WTC11 (cell line): ENCODE results near the gene FKBP10. TPM values are rescaled to one million over a fixed set of nuclear protein-coding genes. Genes with fewer than 3 reads are reported as not detected.

Source experiments
- ATAC-seq: fragments of 200-7000 bp; cut with Tn5 transposase; 2 replicates; pipeline ENCODE4 v1.10.0; 2021; ENCODE audit warnings: mild to moderate bottlenecking, moderate library complexity
- CTCF ChIA-PET: fragments of 300-600 bp; sonication (Branson Sonifier 250); formaldehyde crosslinking; loops from one replicate; lab custom pipeline; 2021; ENCODE audit warnings: antibody characterized with exemption; lab: Charles Lee
- POLR2A ChIA-PET: fragments of 350-600 bp; sonication (Branson Sonifier 250); formaldehyde crosslinking; loops from one replicate; lab custom pipeline; 2021; ENCODE audit warnings: antibody characterized with exemption; lab: Charles Lee
- DNase-seq: peaks from one replicate; pipeline ENCODE4 v3.0.0; 2021; ENCODE audit warnings: low spot score
- H3K27ac Mint-ChIP-seq: 2 replicates; pipeline ENCODE4 v1.8.0; 2021; ENCODE audit warnings: mixed read lengths
- H3K27me3 Mint-ChIP-seq: 2 replicates; pipeline ENCODE4 v1.8.0; 2021; ENCODE audit warnings: low read depth, mild to moderate bottlenecking, moderate library complexity, mixed read lengths
- H3K36me3 Mint-ChIP-seq: 2 replicates; pipeline ENCODE4 v1.8.0; 2021; ENCODE audit warnings: mixed read lengths
- H3K4me1 Mint-ChIP-seq: 2 replicates; pipeline ENCODE4 v1.8.0; 2022; ENCODE audit warnings: mixed read lengths
- H3K4me3 Mint-ChIP-seq: 2 replicates; pipeline ENCODE4 v1.8.0; 2021; ENCODE audit warnings: mild to moderate bottlenecking, moderate library complexity, mixed read lengths
- H3K9me3 Mint-ChIP-seq: 2 replicates; pipeline ENCODE4 v1.8.0; 2021; ENCODE audit warnings: mixed read lengths
- ATF2 ChIP-seq: sonication (generic); formaldehyde crosslinking; IDR thresholded peaks from 2 replicates; pipeline ENCODE4 v1.8.1; 2022; ENCODE audit warnings: low read depth, missing genetic modification reagents, borderline replicate concordance
- ATF6 ChIP-seq: sonication (generic); formaldehyde crosslinking; IDR thresholded peaks from 2 replicates; pipeline ENCODE4 v1.8.1; 2023; ENCODE audit warnings: mild to moderate bottlenecking, missing genetic modification reagents
- CREB1 ChIP-seq: sonication (generic); formaldehyde crosslinking; IDR thresholded peaks from 2 replicates; pipeline ENCODE4 v1.8.0; 2023; ENCODE audit warnings: mild to moderate bottlenecking, missing genetic modification reagents
- CTCF ChIP-seq: fragments of 200-600 bp; IDR thresholded peaks from 2 replicates; pipeline ENCODE4 v1.8.0; 2022; ENCODE audit warnings: antibody characterized with exemption
- ELF4 ChIP-seq: sonication (generic); formaldehyde crosslinking; IDR thresholded peaks from 2 replicates; pipeline ENCODE4 v1.8.1; 2022; ENCODE audit warnings: low read depth, mild to moderate bottlenecking, moderate library complexity, missing genetic modification reagents
- ETV6 ChIP-seq: sonication (generic); formaldehyde crosslinking; IDR thresholded peaks from 2 replicates; pipeline ENCODE4 v1.8.1; 2022; ENCODE audit warnings: mild to moderate bottlenecking, missing genetic modification reagents
- HMGXB4 ChIP-seq: sonication (generic); formaldehyde crosslinking; IDR thresholded peaks from 2 replicates; pipeline ENCODE4 v1.8.1; 2023; ENCODE audit warnings: mild to moderate bottlenecking, moderate library complexity, missing genetic modification reagents
- MAX ChIP-seq: sonication (generic); formaldehyde crosslinking; IDR thresholded peaks from 2 replicates; pipeline ENCODE4 v1.8.0; 2022; ENCODE audit warnings: mild to moderate bottlenecking, missing genetic modification reagents
- PRDM15 ChIP-seq: sonication (generic); formaldehyde crosslinking; IDR thresholded peaks from 2 replicates; pipeline ENCODE4 v1.8.0; 2022; ENCODE audit warnings: missing genetic modification reagents
- SMAD3 ChIP-seq: sonication (generic); formaldehyde crosslinking; IDR thresholded peaks from 2 replicates; pipeline ENCODE4 v1.8.0; 2022; ENCODE audit warnings: missing genetic modification reagents, mild to moderate bottlenecking, borderline replicate concordance
- SOX15 ChIP-seq: fragments of 250-450 bp; sonication (Bioruptor Pico); IDR thresholded peaks from 2 replicates; pipeline ENCODE4 v1.9.0; 2021; ENCODE audit warnings: mild to moderate bottlenecking
- USF1 ChIP-seq: sonication (generic); formaldehyde crosslinking; IDR thresholded peaks from 2 replicates; pipeline ENCODE4 v1.8.0; 2022; ENCODE audit warnings: mild to moderate bottlenecking, missing genetic modification reagents
- ZNF671 ChIP-seq: fragments of 250-450 bp; sonication (Bioruptor Pico); IDR thresholded peaks from 2 replicates; pipeline ENCODE4 v1.8.0; 2021; ENCODE audit warnings: mild to moderate bottlenecking
- ZSCAN18 ChIP-seq: fragments of 250-450 bp; sonication (Bioruptor Pico); IDR thresholded peaks from 2 replicates; pipeline ENCODE4 v2.1.2; 2022; ENCODE audit warnings: mild to moderate bottlenecking, moderate library complexity
- total RNA-seq: library from RNA; stranded (reverse); gene quantifications from 3 replicates; pipeline ENCODE4 v1.2.3, GENCODE V29; 2021

FKBP10 gene
- total RNA-seq, 1 experiment from 2014 or later: 243 TPM

GRCh38 chr17:41769985-41770384 lies 42.8 kb upstream of the FKBP10 start (continued):
- no peak for TF ChIP-seq PRDM15 (CRISPR knock-in tag)
- TF ChIP-seq, all 79 proteins: peak for 0

GRCh38 chr17:41771389-41772206 lies 41.2 kb upstream of the FKBP10 start:
- Mint-ChIP-seq H3K4me3 (no peak overlapping the region), H3K36me3 (peaks cover 31% of the 10 kb centered on the region), H3K9me3 (no peaks in the 10 kb centered on the region), H3K27ac (peak overlapping the region; percentile 19), H3K4me1 (peaks cover 50% of the 10 kb centered on the region), H3K27me3 (no peaks in the 10 kb centered on the region)
- ATAC-seq (no peak; the same call in 1 of the 2 replicates), DNase-seq (no peak)
- TF ChIP-seq ATF6 (CRISPR knock-in tag) (no peak), MAX (CRISPR knock-in tag) (no peak), ZNF671 (CRISPR knock-in tag) (no peak), ETV6 (CRISPR knock-in tag) (no peak), CREB1 (CRISPR knock-in tag) (no peak), HMGXB4 (CRISPR knock-in tag) (no peak), ATF2 (CRISPR knock-in tag) (no peak), USF1 (CRISPR knock-in tag) (no peak), SOX15 (no peak), ELF4 (CRISPR knock-in tag) (no peak), SMAD3 (CRISPR knock-in tag) (no peak), CTCF (no peak), ZSCAN18 (no peak)
- CTCF ChIA-PET: interaction anchor here (0.6 to 7.1 kb wide), 3 partner anchors 14 to 29 kb away, joined by 3 to 135 read pairs (median 31); partner anchors contain the start of gene JUP
- POLR2A ChIA-PET: interaction anchor here (0.5 to 0.9 kb wide), 2 partner anchors 10 to 29 kb away, joined by 4 read pairs; no protein-coding TSS in a partner anchor
